ENCODE data around the gene SOWAHA. TPM values are rescaled to one million over a fixed set of nuclear protein-coding genes. Genes with fewer than 3 reads are reported as not detected.

Gene SOWAHA
- total RNA-seq, 1 experiment from 2014 or later = not detected

DNA sequence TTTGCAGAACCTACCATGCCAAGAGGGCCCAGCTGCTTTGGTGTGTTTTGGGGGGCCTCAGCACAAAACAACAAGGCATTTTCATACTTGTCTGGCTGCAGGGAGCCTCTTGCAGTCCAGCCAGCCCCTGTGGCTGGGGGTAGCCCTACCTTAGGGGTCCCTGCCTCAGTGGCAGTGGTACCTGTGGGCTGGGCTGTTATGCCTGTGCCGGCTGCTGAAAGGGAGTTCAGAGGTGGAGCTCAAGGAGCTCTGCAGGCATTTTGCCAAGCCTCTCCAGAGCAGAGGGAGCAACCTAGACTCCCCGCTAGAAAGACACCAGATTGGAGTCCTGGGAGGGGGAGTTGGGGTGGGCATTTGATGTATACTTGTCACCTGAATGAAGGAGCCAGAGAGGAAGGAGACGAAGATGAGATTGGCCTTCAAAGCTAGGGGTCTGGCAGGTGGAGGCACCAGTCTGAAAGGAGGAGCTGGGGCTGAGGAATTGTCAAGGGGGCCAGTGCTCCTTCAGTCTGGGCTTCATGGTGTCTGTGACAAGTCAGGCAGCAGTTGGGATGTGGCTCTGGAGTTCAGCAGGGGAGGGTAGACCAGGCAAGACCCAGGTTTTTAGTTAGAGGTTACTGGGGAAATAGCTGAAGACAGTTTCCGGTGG, 15.9 kb downstream of the SOWAHA start:
- Histone ChIP-seq H3K4me3 (ENCODE audit: low read depth in 2 of 2, low read length in 2 of 2) (peak overlapping the region in 1 of 2 experiments; percentile 60; a peak in 2 of 4 replicates), H3K36me3 (ENCODE audit: control insufficient read depth, insufficient read depth, low read length) (no peaks in the 10 kb centered on the region), H3K27me3 (ENCODE audit: control insufficient read depth, insufficient read depth, low read length) (no peaks in the 10 kb centered on the region), H3K4me1 (ENCODE audit: control insufficient read depth, insufficient read depth, low read length) (peaks cover 6% of the 10 kb centered on the region; the same call in 1 of the 2 replicates), H3K9me3 (ENCODE audit: control insufficient read depth, insufficient read depth, low read depth, low read length) (no peaks in the 10 kb centered on the region), H3K27ac (ENCODE audit: low read length) (no peak overlapping the region; the same call in 1 of the 2 replicates)
- TF ChIP-seq, protein P1, sequence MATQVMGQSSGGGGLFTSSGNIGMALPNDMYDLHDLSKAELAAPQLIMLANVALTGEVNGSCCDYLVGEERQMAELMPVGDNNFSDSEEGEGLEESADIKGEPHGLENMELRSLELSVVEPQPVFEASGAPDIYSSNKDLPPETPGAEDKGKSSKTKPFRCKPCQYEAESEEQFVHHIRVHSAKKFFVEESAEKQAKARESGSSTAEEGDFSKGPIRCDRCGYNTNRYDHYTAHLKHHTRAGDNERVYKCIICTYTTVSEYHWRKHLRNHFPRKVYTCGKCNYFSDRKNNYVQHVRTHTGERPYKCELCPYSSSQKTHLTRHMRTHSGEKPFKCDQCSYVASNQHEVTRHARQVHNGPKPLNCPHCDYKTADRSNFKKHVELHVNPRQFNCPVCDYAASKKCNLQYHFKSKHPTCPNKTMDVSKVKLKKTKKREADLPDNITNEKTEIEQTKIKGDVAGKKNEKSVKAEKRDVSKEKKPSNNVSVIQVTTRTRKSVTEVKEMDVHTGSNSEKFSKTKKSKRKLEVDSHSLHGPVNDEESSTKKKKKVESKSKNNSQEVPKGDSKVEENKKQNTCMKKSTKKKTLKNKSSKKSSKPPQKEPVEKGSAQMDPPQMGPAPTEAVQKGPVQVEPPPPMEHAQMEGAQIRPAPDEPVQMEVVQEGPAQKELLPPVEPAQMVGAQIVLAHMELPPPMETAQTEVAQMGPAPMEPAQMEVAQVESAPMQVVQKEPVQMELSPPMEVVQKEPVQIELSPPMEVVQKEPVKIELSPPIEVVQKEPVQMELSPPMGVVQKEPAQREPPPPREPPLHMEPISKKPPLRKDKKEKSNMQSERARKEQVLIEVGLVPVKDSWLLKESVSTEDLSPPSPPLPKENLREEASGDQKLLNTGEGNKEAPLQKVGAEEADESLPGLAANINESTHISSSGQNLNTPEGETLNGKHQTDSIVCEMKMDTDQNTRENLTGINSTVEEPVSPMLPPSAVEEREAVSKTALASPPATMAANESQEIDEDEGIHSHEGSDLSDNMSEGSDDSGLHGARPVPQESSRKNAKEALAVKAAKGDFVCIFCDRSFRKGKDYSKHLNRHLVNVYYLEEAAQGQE (IDR thresholded peaks at IDR 0.05; ENCODE audit: insufficient read depth in 1 of 2, low read depth in 2 of 2, low read length in 1 of 2) = no peak
- TF ChIP-seq, protein P2, sequence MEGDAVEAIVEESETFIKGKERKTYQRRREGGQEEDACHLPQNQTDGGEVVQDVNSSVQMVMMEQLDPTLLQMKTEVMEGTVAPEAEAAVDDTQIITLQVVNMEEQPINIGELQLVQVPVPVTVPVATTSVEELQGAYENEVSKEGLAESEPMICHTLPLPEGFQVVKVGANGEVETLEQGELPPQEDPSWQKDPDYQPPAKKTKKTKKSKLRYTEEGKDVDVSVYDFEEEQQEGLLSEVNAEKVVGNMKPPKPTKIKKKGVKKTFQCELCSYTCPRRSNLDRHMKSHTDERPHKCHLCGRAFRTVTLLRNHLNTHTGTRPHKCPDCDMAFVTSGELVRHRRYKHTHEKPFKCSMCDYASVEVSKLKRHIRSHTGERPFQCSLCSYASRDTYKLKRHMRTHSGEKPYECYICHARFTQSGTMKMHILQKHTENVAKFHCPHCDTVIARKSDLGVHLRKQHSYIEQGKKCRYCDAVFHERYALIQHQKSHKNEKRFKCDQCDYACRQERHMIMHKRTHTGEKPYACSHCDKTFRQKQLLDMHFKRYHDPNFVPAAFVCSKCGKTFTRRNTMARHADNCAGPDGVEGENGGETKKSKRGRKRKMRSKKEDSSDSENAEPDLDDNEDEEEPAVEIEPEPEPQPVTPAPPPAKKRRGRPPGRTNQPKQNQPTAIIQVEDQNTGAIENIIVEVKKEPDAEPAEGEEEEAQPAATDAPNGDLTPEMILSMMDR (IDR thresholded peaks at IDR 0.05) = no peak
- TF ChIP-seq POLR2AphosphoS5 (IDR thresholded peaks at IDR 0.05; ENCODE audit: low read depth, low read length) (no peak), TCF7L2 (IDR thresholded peaks at IDR 0.05; ENCODE audit: low read depth, low read length) (no peak), SIN3A (IDR thresholded peaks at IDR 0.05; ENCODE audit: borderline replicate concordance, insufficient read depth, low read depth, low read length) (no peak)
- ATAC-seq (no peak), DNase-seq (ENCODE audit: low read depth, low spot score) (no peak)
- in situ Hi-C loops (cut with HindIII; ENCODE audit: low pct_unique_long_range_greater_than_20kb, low sequenced_read_pairs) = no loop called here
- ChIA-PET CTCF (interaction anchor here (1.1 to 1.6 kb wide), 2 partner anchors 35 to 54 kb away, joined by 3 to 8 read pairs; no protein-coding TSS in a partner anchor), POLR2A (interaction anchor here (0.5 kb wide), 1 partner anchor 221 kb away, joined by 4 read pairs; no protein-coding TSS in a partner anchor)
- no TSS peak for BruUV-seq (replicated peaks)
- intact Hi-C loops (cut with micrococcal nuclease; ENCODE audit: unreplicated experiment) = loop anchor here (10.0 kb wide), 1 partner anchor 444 kb away; no protein-coding TSS in a partner anchor

DNA sequence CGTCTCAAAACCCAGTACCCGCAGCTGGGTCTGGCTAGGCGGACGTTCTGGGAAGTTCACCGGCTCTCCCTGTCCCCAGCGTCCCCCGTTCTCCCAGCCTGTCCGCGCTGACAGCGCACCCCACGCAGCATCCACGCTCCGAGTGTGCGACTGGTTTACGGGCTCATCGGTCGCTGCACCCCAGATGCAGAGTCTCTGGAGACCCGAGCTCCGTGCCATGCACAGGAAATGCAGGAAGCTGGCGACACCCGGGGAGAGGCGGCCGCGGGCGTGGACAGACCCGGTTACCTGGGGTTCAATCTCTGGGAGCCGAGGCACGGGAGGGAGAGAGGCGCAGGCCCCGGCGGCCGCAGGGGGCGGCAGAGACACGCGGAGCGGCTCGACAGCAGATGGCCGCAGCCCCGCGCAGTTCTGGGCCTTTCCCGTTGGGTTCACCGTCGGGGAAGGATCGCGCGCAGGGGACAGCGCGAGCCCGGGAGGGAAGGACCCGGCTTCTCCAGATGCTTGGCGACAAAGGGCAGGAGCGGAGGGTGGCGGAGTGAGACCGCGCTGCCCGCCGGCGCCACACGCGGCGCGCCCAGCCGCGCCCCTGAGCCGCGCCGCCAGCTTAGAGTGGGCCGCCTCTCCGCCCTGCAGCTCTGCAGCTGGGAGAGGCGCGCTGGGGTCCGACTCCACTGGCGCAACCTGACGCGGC, 16.8 kb downstream of the SOWAHA start:
- Histone ChIP-seq H3K36me3 (ENCODE audit: control insufficient read depth, insufficient read depth, low read length) (no peaks in the 10 kb centered on the region), H3K27ac (ENCODE audit: low read length) (peak overlapping the region; percentile 40), H3K4me3 (ENCODE audit: low read depth in 2 of 2, low read length in 2 of 2) (peak overlapping the region; percentile 56 to 60), H3K27me3 (ENCODE audit: control insufficient read depth, insufficient read depth, low read length) (no peaks in the 10 kb centered on the region), H3K9me3 (ENCODE audit: control insufficient read depth, insufficient read depth, low read depth, low read length) (no peaks in the 10 kb centered on the region), H3K4me1 (ENCODE audit: control insufficient read depth, insufficient read depth, low read length) (peaks cover 6% of the 10 kb centered on the region; the same call in 1 of the 2 replicates)
- DNase-seq (ENCODE audit: low read depth, low spot score) (peak; percentile 30), ATAC-seq (peak; percentile 92)
- BruUV-seq (replicated peaks) = no TSS peak
- TF ChIP-seq, protein P2 (IDR thresholded peaks at IDR 0.05) = peak; percentile 97
- no peak for TF ChIP-seq POLR2AphosphoS5 (IDR thresholded peaks at IDR 0.05; ENCODE audit: low read depth, low read length)
- in situ Hi-C loops (cut with HindIII; ENCODE audit: low pct_unique_long_range_greater_than_20kb, low sequenced_read_pairs) (no loop called here), intact Hi-C loops (cut with micrococcal nuclease; ENCODE audit: unreplicated experiment) (loop anchor here (2.0 to 10.0 kb wide), 2 partner anchors 53 to 445 kb away; no protein-coding TSS in a partner anchor)
- POLR2A ChIA-PET = interaction anchor here (0.5 kb wide), 1 partner anchor 220 kb away, joined by 4 read pairs; no protein-coding TSS in a partner anchor
- CTCF ChIA-PET = interaction anchor here (1.1 to 1.6 kb wide), 2 partner anchors 34 to 53 kb away, joined by 3 to 8 read pairs; no protein-coding TSS in a partner anchor

Measured in Panc1 (cell line).